Measurements from ENCODE around the gene GPATCH3.

- TF ChIP-seq CTCF (IDR thresholded peaks at IDR 0.05) = no peak
- TF ChIP-seq POLR2A (IDR thresholded peaks at IDR 0.05) = no peak
These were observed 45.5 kb upstream of the GPATCH3 start for GRCh38 chr1:26945728-26946127.

Data from lower leg skin (tissue), 3 donors.